EH (cell line): Measurements from ENCODE around the gene TTC32.
"Not testable (repeated sequence)": the region's sequence is repeated elsewhere in the genome, so short reads cannot be mapped to it uniquely, and the experiment has no call there.

Experiments
- DNase-seq: peaks from one replicate; pipeline ENCODE4 v3.0.0-alpha.2; 2015; ENCODE audit warnings: low read depth

The TTC32 gene

GRCh38 chr2:19901442-19902215 is at the start of gene TTC32:
Gene TTC32, minus strand, starts transcription at chr2:19901983. Its CDS starts 129 bp downstream, at chr2:19901854.
- DNase-seq: peak; percentile 93

GRCh38 chr2:19949071-19949470 is 47.3 kb upstream of the TTC32 start:
- peak; percentile 65 for DNase-seq

- peak; percentile 29 for DNase-seq
These were observed 45.6 kb upstream of the TTC32 start for GRCh38 chr2:19947184-19947940.

GRCh38 chr2:19944205-19944845 is 42.5 kb upstream of the TTC32 start:
- no peak for DNase-seq

DNA sequence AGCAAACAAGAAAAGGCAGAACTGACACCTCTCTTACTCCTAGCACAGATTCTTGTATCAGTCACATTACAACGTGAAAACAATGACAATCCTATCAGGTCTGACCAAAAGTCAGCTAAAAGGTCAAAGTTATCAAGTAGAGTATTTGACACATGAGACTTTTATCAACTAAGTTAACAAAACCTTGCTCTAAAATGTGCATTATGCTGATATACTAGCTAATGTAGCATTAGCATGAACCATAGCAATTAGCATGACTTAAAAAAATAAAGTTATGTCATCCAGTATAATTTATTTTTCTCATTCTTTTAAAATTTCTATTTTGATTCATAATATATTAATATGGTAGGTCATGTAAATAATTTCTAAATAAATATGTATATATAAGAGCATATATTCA is 41.4 kb upstream of the TTC32 start:
- no peak for DNase-seq

- no peak for DNase-seq
These were observed 40.4 kb upstream of the TTC32 start for GRCh38 chr2:19942199-19942598.

- DNase-seq: no peak
These were observed 35.2 kb upstream of the TTC32 start for GRCh38 chr2:19937004-19937403.

GRCh38 chr2:19936203-19936602 is 34.4 kb upstream of the TTC32 start:
- no peak for DNase-seq

DNA sequence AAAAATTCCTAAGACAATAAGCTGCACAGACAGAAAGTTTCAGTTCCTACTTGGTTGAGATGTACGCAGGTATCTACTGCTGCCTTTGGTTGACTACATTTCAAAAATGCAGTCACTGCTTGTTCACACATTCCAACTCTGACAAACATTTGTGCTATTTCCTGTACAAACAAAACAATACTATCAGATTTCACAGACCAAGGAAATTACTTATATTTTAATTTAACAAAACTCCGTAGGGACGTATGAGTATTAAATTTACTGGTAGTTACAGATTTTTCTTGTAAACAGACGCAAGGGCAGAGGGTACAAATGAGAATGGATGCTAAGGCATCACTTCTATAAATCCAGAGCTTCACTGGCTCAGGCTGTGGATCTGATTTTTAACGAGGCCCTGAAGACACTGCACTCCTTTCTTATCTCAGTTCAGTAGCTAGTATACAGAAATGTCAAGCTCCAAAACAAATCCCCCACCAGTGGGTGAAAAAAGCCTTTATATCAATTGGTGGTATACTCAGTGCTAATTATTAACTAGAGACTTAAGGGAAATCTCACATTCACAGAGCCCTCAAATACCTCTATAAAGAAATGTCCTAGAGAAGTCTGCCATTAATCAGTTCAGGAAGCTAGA is 31.7 kb upstream of the TTC32 start:
- peak; percentile 77 for DNase-seq

DNA sequence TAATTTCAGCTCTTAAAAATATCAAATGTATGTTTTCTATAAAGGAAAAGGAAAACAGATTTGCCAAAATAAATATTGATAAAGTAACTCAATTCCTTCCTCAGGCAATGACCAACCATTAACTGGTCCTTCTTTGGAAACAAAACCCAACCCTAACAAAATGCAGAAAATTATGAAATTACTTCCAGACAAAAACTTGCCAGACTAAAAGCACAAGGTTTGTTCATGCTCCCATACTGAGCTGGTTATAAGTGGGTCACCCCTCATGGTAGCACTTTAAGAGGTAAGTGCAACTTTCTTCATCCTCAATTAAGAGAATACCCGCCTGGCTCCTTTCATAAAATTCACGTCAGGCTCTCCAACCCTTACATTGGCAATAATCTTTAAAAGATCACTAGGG is 31.1 kb upstream of the TTC32 start:
- DNase-seq: no peak

DNA sequence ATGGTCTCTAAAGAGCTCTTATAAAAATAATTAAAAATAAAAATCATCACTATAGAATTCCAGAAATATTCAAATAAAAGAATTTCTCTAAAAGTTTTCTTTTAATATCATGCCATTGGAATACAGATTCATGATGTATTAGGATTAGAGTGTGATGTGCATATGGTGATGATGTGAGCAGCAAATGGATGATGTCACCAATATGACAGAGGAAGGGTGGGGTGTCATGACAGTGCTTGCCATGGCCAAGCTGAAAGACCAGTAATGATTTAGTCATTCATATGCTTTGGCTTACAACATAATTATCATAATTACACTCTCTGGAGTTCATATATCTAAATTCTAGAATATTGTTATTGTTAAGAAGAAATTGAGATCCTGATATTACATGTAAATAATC is 27.4 kb upstream of the TTC32 start:
- DNase-seq: no peak

DNA sequence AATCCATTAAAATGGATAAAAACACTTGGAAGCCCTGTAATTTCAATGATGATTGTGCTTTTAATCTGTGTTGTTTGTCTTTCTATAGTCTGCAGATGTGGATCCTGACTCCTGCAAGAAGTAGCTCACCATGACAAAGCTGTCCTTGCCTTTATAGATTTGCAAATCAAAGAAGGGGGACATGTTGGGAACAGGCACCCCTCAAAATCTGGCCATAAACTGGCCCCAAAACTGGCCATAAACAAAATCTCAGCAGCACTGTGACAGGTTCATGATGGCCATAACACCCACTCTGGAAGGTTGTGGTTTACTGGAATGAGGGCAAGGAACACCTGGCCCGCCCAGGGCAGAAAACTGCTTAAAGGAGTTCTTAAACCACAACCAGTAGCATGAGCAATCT is 26.0 kb upstream of the TTC32 start:
- DNase-seq: not testable (repeated sequence)

DNA sequence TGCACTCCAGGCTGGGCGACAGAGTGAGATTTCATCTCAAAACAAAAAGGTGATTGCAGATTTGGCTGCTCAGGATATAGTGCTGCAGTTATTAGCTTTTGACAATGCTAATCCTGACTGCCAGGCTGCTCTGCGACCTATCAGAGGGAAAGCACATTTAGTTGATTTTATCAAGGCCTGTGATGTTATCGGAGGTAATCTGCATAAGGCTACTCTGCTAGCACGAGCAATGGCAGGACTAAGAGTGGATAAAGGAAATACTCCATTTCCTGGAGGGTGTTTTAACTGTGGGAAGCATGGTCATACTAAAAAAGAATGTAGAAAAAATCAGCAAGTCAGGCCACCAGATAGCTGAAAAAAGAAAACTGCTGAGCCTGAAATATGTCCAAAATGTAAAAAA is 22.7 kb upstream of the TTC32 start:
- not testable (repeated sequence) for DNase-seq

GRCh38 chr2:19922188-19922587 is 20.4 kb upstream of the TTC32 start:
- not testable (repeated sequence) for DNase-seq

- no peak for DNase-seq
These were observed 14.7 kb upstream of the TTC32 start for GRCh38 chr2:19916385-19916950.

GRCh38 chr2:19914266-19914975 is 12.6 kb upstream of the TTC32 start:
- no peak for DNase-seq

DNA sequence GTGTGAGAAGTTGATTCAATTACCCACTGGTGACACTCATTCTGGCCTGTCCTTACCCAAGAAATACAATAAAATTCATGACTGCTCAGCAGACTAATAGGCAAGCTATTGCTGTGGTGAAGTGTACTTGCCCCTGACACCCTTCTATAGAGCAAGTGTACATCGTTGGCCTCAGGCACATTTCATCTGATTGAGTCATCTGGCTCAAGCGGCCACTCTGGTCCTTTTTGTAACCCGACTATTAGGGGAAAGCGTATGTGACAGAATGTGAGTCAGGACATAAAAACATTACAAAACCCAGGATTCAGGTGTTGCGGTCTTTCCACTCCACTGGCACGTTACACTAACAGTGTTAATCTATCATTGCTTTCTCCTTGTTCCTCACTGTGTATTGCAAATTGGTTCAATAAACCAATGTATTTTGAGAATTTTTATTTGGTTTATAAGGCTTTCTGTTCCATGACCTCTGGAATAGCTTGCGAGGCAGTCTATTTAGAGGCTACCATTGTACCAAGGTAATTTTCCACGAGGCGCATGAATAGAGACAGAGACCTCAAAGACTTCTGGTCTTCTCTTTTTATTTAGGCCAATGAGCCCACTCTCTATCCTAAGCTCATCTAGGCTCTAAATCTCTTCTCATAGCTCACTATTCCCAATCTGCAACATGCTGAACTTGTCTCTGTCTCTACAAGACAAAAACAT is 10.2 kb upstream of the TTC32 start:
- peak; percentile 98 for DNase-seq

DNA sequence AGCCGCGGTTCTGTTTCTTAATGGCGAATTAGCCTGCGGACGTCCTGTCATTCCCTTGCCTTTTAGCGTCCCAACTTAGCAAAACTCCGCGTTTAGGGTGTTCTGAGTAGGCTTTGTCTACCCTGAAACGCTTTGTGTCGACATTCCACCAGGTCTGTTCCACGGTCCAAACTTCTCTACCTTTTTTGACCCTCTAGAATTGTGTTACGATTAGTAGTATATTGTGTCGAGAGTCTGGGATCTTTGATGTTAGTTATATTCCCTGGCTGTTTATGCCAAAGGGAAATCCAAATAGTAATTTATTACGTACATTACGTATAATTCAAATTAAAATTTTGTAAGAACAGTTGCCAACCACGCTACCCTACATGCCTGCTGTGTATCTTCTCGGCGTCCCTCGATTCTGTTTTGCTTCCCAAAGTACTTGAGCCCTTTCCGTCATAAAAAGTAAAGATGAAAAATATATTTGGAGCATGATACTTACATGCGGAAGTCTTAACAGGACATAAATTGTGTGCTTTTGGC is 495 bp upstream of the TTC32 start:
- DNase-seq: no peak

DNA sequence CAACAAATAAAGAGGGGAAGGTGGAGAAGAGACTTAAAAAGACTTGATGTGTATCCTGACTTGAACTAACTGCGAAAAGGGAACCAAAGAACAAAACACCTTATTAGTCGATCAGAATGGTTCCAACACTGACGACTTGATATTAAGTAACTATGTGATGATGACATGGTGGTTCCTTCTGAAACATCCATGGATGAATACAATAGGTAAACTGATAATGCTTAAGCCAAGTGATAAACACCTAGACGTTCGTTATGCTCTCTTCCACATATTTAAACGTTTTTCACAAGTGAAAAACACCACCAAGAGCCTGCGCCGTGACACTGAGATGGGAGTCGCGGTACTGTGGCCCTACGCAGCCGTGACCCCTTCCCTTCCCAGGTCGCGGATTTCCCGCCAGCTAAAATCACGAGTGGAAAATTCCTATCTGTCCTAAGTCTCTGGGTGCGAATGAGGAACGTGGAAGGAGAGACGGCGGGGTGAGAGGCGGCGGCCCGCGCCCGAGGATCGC is 797 bp downstream of the TTC32 start:
- peak; percentile 18 for DNase-seq
